ENCODE results near the gene DLL4. TPM values are rescaled to one million over a fixed set of nuclear protein-coding genes. Genes with fewer than 3 reads are reported as not detected.

The DLL4 gene
- total and polyA plus RNA-seq, 10 of the 15 experiments (the other 5 are each of a cell fraction or from before 2014, with no cell fraction given), result 0.04 to 0.16 (median 0.09) TPM; not detected in 6

- ChIA-PET CTCF (interaction anchor here (1.1 to 3.9 kb wide), 2 partner anchors 9 to 240 kb away, joined by 3 to 37 read pairs; partner anchors contain the start of gene CHAC1), RAD21 (ENCODE audit: unreplicated experiment) (no interaction called here)
- no peak overlapping the region for H3K4me2 ChIP-seq (ENCODE audit: control insufficient read depth, insufficient read depth)
Measured at GRCh38 chr15:40943764-40944365, 14.7 kb downstream of the DLL4 start.

GRCh38 chr15:40944510-40945296 is 15.6 kb downstream of the DLL4 start:
- Histone ChIP-seq H3K27me3 (replicated peaks in 1 of 2; ENCODE audit: control insufficient read depth in 2 of 2, insufficient read depth in 2 of 2, low read length in 1 of 2) (no peaks in the 10 kb centered on the region), H2AFZ (ENCODE audit: control insufficient read depth, low read depth, low read length) (no peak overlapping the region), H3K36me3 (ENCODE audit: control insufficient read depth in 2 of 2, insufficient read depth in 2 of 2, low read length in 1 of 2) (no peaks in the 10 kb centered on the region), H4K20me1 (ENCODE audit: control insufficient read depth, insufficient read depth) (no peaks in the 10 kb centered on the region), H3K27ac (ENCODE audit: control insufficient read depth, insufficient read depth) (no peak overlapping the region), H3K79me2 (ENCODE audit: control insufficient read depth, insufficient read depth, low read length) (no peaks in the 10 kb centered on the region), H3K9ac (ENCODE audit: control insufficient read depth, insufficient read depth, low read length) (no peak overlapping the region), H3K4me1 (ENCODE audit: control insufficient read depth, insufficient read depth, low read length) (peaks cover 23% of the 10 kb centered on the region), H3K4me2 (ENCODE audit: control insufficient read depth, insufficient read depth) (no peak overlapping the region), H3K9me3 (replicated peaks; ENCODE audit: control insufficient read depth, insufficient read depth, low read length) (no peaks in the 10 kb centered on the region), H3K4me3 (no peak overlapping the region)
- FAIRE-seq (no peak), ATAC-seq (no peak), DNase-seq (ENCODE audit: low read depth, low spot score) (no peak)
- no TSS peak for BruUV-seq (replicated peaks)
- ChIA-PET CTCF (interaction anchor here (1.1 to 1.6 kb wide), 2 partner anchors 8 to 239 kb away, joined by 3 to 4 read pairs; no protein-coding TSS in a partner anchor), POLR2A (no interaction called here), SMC1A (ENCODE audit: uncharacterized antibody, unreplicated experiment) (interaction anchor here (1.5 kb wide), 1 partner anchor 20 kb away, joined by 3 read pairs; no protein-coding TSS in a partner anchor), RAD21 (ENCODE audit: unreplicated experiment) (no interaction called here)
- intact Hi-C loops (cut with micrococcal nuclease; ENCODE audit: unreplicated experiment) (loop anchor here (5.0 kb wide), 2 partner anchors 37 to 78 kb away; no protein-coding TSS in a partner anchor), in situ Hi-C loops (cut with MboI) (no loop called here)
- 77% methylated on average over 11 of the region's 11 CpGs for WGBS (ENCODE audit: insufficient coverage, insufficient replicate concordance, low lambda C conversion rate, missing lambda C conversion rate)
- TF ChIP-seq YY1 (IDR thresholded peaks at IDR 0.05; ENCODE audit: low read depth, low read length) (no peak), TBL1XR1 (IDR thresholded peaks at IDR 0.05; ENCODE audit: low read depth, low read length) (no peak), FOXK2 (IDR thresholded peaks at IDR 0.05) (no peak), CTCF (IDR thresholded peaks at IDR 0.05 in 2 of 3, conservative IDR thresholded peaks at IDR 0.05 in 1 of 3; ENCODE audit: control insufficient read depth in 2 of 3, extremely low read depth in 1 of 3, insufficient read depth in 1 of 3, low read depth in 3 of 3, low read length in 3 of 3) (no peak), CBX3 (IDR thresholded peaks at IDR 0.05; ENCODE audit: borderline replicate concordance, low read depth) (no peak), NFYA (IDR thresholded peaks at IDR 0.05; ENCODE audit: borderline replicate concordance, low read depth, low read length) (no peak), EED (IDR thresholded peaks at IDR 0.05; ENCODE audit: low read depth) (no peak), PML (IDR thresholded peaks at IDR 0.05; ENCODE audit: low read length) (no peak)

More at GRCh38 chr15:40943764-40944365, 14.7 kb downstream of the DLL4 start:
- Histone ChIP-seq H3K27ac (ENCODE audit: control insufficient read depth, insufficient read depth) (no peak overlapping the region), H3K36me3 (ENCODE audit: control insufficient read depth in 2 of 2, insufficient read depth in 2 of 2, low read length in 1 of 2) (no peaks in the 10 kb centered on the region), H3K9me3 (replicated peaks; ENCODE audit: control insufficient read depth, insufficient read depth, low read length) (no peaks in the 10 kb centered on the region), H3K4me1 (ENCODE audit: control insufficient read depth, insufficient read depth, low read length) (peaks cover 23% of the 10 kb centered on the region), H3K27me3 (replicated peaks in 1 of 2; ENCODE audit: control insufficient read depth in 2 of 2, insufficient read depth in 2 of 2, low read length in 1 of 2) (no peaks in the 10 kb centered on the region), H3K9ac (ENCODE audit: control insufficient read depth, insufficient read depth, low read length) (no peak overlapping the region), H3K79me2 (ENCODE audit: control insufficient read depth, insufficient read depth, low read length) (no peaks in the 10 kb centered on the region), H3K4me3 (no peak overlapping the region), H2AFZ (ENCODE audit: control insufficient read depth, low read depth, low read length) (no peak overlapping the region), H4K20me1 (ENCODE audit: control insufficient read depth, insufficient read depth) (no peaks in the 10 kb centered on the region)
- ChIA-PET POLR2A (interaction anchor here (0.5 kb wide), 2 partner anchors 86 to 138 kb away, joined by 4 read pairs; no protein-coding TSS in a partner anchor), SMC1A (ENCODE audit: uncharacterized antibody, unreplicated experiment) (interaction anchor here (1.5 kb wide), 1 partner anchor 20 kb away, joined by 3 read pairs; no protein-coding TSS in a partner anchor)
- intact Hi-C loops (cut with micrococcal nuclease; ENCODE audit: unreplicated experiment), result loop anchor here (5.0 kb wide), 2 partner anchors 37 to 78 kb away; no protein-coding TSS in a partner anchor
- no peak for FAIRE-seq
- no peak for ATAC-seq
- in situ Hi-C loops (cut with MboI), result no loop called here
- no peak for DNase-seq (ENCODE audit: low read depth, low spot score)
- TF ChIP-seq ATF7 (IDR thresholded peaks at IDR 0.05; ENCODE audit: low read depth), result no peak
- BruUV-seq (replicated peaks), result no TSS peak
- WGBS (ENCODE audit: insufficient coverage, insufficient replicate concordance, low lambda C conversion rate, missing lambda C conversion rate), result 97% methylated on average over 9 of the region's 9 CpGs

All from GM12878 (cell line).